ENCODE data around the gene ARMC9. TPM values are rescaled to one million over a fixed set of nuclear protein-coding genes. Genes with fewer than 3 reads are reported as not detected.
"Not testable (repeated sequence)": the region's sequence is repeated elsewhere in the genome, so short reads cannot be mapped to it uniquely, and the experiment has no call there.

The ARMC9 gene
- total RNA-seq, 1 experiment from 2014 or later, result 23.4 TPM

DNA sequence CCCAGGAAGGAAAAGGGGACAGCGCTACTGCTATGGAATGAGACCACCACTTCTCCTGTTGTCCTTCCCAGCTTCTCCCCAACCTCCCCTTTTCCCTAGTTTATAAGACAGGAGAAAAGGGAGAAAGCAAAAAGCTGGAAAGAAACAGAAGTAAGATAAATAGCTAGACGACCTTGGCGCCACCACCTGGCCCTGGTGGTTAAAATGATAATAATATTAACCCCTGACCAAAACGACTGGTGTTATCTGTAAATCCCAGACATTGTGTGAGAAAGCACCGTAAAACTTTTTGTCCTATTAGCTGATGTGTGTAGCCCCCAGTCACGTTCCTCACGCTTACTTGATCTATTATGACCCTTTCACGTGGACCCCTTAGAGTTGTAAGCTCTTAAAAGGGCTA is 202.2 kb downstream of the ARMC9 start:
- not testable (repeated sequence) for DNase-seq; H3K36me3 ChIP-seq (ENCODE audit: low read depth, low read length); H3K9me3 ChIP-seq (ENCODE audit: low read length); H3K79me2 ChIP-seq (ENCODE audit: low read length); H3K4me3 ChIP-seq (ENCODE audit: low read length); H3F3A ChIP-seq (ENCODE audit: low read length, unreplicated experiment); H3K9me2 ChIP-seq (replicated peaks; ENCODE audit: low read length); H4K20me1 ChIP-seq (ENCODE audit: low read length); H3K27me3 ChIP-seq (ENCODE audit: low read length); BruUV-seq (replicated peaks)
- Histone ChIP-seq H3K27ac (ENCODE audit: low read length) (peak overlapping the region; percentile 66), H3K4me2 (ENCODE audit: low read length) (peak overlapping the region; percentile 56), H2AFZ (ENCODE audit: low read length) (peak overlapping the region; percentile 37), H3K9ac (ENCODE audit: low read length) (peak overlapping the region; percentile 25), H3K4me1 (ENCODE audit: insufficient read depth, low read length) (peaks cover 42% of the 10 kb centered on the region)
- peak; percentile 39 for ATAC-seq
- TF ChIP-seq, protein P1, sequence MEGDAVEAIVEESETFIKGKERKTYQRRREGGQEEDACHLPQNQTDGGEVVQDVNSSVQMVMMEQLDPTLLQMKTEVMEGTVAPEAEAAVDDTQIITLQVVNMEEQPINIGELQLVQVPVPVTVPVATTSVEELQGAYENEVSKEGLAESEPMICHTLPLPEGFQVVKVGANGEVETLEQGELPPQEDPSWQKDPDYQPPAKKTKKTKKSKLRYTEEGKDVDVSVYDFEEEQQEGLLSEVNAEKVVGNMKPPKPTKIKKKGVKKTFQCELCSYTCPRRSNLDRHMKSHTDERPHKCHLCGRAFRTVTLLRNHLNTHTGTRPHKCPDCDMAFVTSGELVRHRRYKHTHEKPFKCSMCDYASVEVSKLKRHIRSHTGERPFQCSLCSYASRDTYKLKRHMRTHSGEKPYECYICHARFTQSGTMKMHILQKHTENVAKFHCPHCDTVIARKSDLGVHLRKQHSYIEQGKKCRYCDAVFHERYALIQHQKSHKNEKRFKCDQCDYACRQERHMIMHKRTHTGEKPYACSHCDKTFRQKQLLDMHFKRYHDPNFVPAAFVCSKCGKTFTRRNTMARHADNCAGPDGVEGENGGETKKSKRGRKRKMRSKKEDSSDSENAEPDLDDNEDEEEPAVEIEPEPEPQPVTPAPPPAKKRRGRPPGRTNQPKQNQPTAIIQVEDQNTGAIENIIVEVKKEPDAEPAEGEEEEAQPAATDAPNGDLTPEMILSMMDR (conservative IDR thresholded peaks at IDR 0.05; ENCODE audit: low read depth, low read length), result peak; percentile 40
- intact Hi-C loops (cut with micrococcal nuclease), result loop anchor here (1.0 to 5.0 kb wide), 2 partner anchors 33 to 100 kb away; no protein-coding TSS in a partner anchor
- POLR2A ChIA-PET (ENCODE audit: unreplicated experiment), result interaction anchor here (0.7 kb wide), 2 partner anchors 113 to 155 kb away, joined by 4 to 6 read pairs; no protein-coding TSS in a partner anchor
- CTCF ChIA-PET, result interaction anchor here (0.6 to 1.7 kb wide), 11 partner anchors 11 to 1219 kb away, joined by 3 to 16 read pairs (median 5); no protein-coding TSS in a partner anchor

DNA sequence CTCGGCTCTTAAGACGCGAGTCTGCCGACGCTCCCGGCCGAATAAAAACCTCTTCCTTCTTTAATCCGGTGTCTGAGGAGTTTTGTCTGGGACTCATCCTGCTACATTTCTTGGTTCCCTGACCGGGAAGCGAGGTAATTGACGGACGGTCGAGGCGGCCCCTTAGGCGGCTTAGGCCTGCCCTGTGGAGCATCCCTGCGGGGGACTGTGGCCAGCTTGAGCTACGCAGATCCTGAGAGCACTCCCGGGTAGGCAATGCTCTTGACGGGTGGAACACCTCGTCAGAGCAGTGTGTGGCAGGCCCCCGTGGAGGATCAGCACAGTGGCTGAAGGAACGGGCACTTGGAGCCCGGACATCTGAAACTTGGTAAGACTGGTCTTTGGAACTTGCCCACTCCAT is 202.7 kb downstream of the ARMC9 start:
- not testable (repeated sequence) for H4K20me1 ChIP-seq (ENCODE audit: low read length); H3K9me2 ChIP-seq (replicated peaks; ENCODE audit: low read length); BruUV-seq (replicated peaks); H3K27me3 ChIP-seq (ENCODE audit: low read length); H3K9me3 ChIP-seq (ENCODE audit: low read length); H2AFZ ChIP-seq (ENCODE audit: low read length); H3K4me2 ChIP-seq (ENCODE audit: low read length); H3K9ac ChIP-seq (ENCODE audit: low read length); H3K27ac ChIP-seq (ENCODE audit: low read length); DNase-seq; H3F3A ChIP-seq (ENCODE audit: low read length, unreplicated experiment); H3K4me3 ChIP-seq (ENCODE audit: low read length); ATAC-seq; H3K36me3 ChIP-seq (ENCODE audit: low read depth, low read length); H3K79me2 ChIP-seq (ENCODE audit: low read length)
- POLR2A ChIA-PET (ENCODE audit: unreplicated experiment), result interaction anchor here (0.7 kb wide), 1 partner anchor 114 kb away, joined by 4 read pairs; no protein-coding TSS in a partner anchor
- CTCF ChIA-PET, result interaction anchor here (1.0 to 1.7 kb wide), 6 partner anchors 11 to 174 kb away, joined by 4 to 16 read pairs (median 8); no protein-coding TSS in a partner anchor
- peaks cover 46% of the 10 kb centered on the region for H3K4me1 ChIP-seq (ENCODE audit: insufficient read depth, low read length)
- intact Hi-C loops (cut with micrococcal nuclease), result loop anchor here (5.0 kb wide), 1 partner anchor 34 kb away; no protein-coding TSS in a partner anchor

DNA sequence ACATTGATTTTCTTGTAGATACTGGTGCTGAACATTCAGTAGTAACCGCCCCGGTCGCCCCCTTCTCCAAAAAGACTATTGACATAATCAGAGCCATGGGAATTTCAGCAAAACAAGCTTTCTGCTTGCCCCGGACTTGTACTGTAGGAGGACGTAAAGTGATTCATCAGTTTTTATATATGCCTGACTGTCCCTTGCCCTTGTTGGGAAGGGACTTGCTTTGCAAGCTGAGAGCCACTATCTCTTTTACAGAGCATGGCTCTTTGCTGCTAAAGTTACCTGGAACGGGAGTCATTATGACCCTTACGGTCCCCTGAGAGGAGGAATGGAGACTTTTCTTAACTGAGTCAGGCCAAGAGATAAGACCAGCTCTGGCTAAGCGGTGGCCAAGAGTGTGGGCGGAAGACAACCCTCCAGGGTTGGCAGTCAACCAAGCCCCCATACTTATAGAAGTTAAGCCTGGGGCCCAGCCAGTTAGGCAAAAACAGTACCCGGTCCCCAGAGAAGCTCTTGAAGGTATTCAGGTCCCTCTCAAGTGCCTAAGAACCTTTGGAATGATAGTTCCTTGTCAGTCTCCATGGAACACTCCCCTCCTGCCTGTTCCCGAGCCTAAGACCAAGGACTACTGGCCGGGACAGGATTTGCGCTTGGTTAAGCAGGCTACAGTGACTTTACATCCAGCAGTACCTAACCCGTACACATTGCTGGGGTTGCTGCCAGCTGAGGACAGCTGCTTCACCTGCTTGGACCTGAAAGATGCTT is 205.2 kb downstream of the ARMC9 start:
- Histone ChIP-seq H3K27ac (ENCODE audit: low read length) (peak overlapping the region; percentile 54), H3K4me2 (ENCODE audit: low read length) (peak overlapping the region; percentile 46; the same call in 1 of the 2 replicates), H3K4me1 (ENCODE audit: insufficient read depth, low read length) (peaks cover 51% of the 10 kb centered on the region)
- H4K20me1 ChIP-seq (ENCODE audit: low read length); H3K9me2 ChIP-seq (replicated peaks; ENCODE audit: low read length); H3K27me3 ChIP-seq (ENCODE audit: low read length); H3K9me3 ChIP-seq (ENCODE audit: low read length); H3K4me3 ChIP-seq (ENCODE audit: low read length); H3F3A ChIP-seq (ENCODE audit: low read length, unreplicated experiment); BruUV-seq (replicated peaks); H2AFZ ChIP-seq (ENCODE audit: low read length); H3K36me3 ChIP-seq (ENCODE audit: low read depth, low read length); H3K79me2 ChIP-seq (ENCODE audit: low read length); ATAC-seq; CTCF ChIA-PET; H3K9ac ChIP-seq (ENCODE audit: low read length): not testable (repeated sequence)
- POLR2A ChIA-PET (ENCODE audit: unreplicated experiment), result interaction anchor here (0.7 kb wide), 1 partner anchor 104 kb away, joined by 4 read pairs; no protein-coding TSS in a partner anchor
- intact Hi-C loops (cut with micrococcal nuclease), result loop anchor here (5.0 kb wide), 1 partner anchor 36 kb away; no protein-coding TSS in a partner anchor
- peak; percentile 51 for DNase-seq

DNA sequence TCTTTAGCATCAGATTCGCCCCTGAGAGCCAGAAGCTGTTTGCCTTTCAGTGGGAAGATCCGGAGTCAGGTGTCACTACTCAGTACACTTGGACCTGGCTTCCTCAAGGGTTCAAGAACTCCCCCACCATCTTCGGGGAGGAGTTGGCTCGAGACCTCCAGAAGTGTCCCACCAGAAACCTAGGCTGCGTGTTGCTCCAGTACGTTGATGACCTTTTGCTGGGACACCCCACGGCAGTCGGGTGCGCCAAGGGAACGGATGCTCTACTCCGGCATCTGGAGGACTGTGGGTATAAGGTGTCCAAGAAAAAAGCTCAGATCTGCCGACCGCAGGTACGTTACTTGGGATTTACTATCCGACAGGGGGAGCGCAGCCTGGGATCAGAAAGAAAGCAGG is 205.8 kb downstream of the ARMC9 start:
- H3K9me2 ChIP-seq (replicated peaks; ENCODE audit: low read length); H3K9ac ChIP-seq (ENCODE audit: low read length); BruUV-seq (replicated peaks); ATAC-seq; H3K79me2 ChIP-seq (ENCODE audit: low read length); H3K4me2 ChIP-seq (ENCODE audit: low read length); H2AFZ ChIP-seq (ENCODE audit: low read length); H3K36me3 ChIP-seq (ENCODE audit: low read depth, low read length); H4K20me1 ChIP-seq (ENCODE audit: low read length); POLR2A ChIA-PET (ENCODE audit: unreplicated experiment); CTCF ChIA-PET; DNase-seq; H3K27me3 ChIP-seq (ENCODE audit: low read length); H3K4me3 ChIP-seq (ENCODE audit: low read length); H3K27ac ChIP-seq (ENCODE audit: low read length); H3F3A ChIP-seq (ENCODE audit: low read length, unreplicated experiment); H3K9me3 ChIP-seq (ENCODE audit: low read length): not testable (repeated sequence)
- intact Hi-C loops (cut with micrococcal nuclease), result loop anchor here (5.0 kb wide), 1 partner anchor 37 kb away; no protein-coding TSS in a partner anchor
- peaks cover 49% of the 10 kb centered on the region for H3K4me1 ChIP-seq (ENCODE audit: insufficient read depth, low read length)

Data from PC-3 (cell line).